ENCODE results near the gene PTPRN2. TPM values are rescaled to one million over a fixed set of nuclear protein-coding genes. Genes with fewer than 3 reads are reported as not detected.

The PTPRN2 gene
- total RNA-seq, 1 experiment from 2014 or later: 1.1 TPM

GRCh38 chr7:158397885-158398284 is 189.7 kb downstream of the PTPRN2 start:
- H3K36me3 ChIP-seq (ENCODE audit: control insufficient read depth, insufficient read depth, low read length): no peaks in the 10 kb centered on the region
- H3K4me3 ChIP-seq (ENCODE audit: low read depth in 2 of 2, low read length in 2 of 2): no peak overlapping the region
- no peaks in the 10 kb centered on the region for H3K27me3 ChIP-seq (ENCODE audit: control insufficient read depth, insufficient read depth, low read length)
- no peak for TF ChIP-seq TCF7L2 (IDR thresholded peaks at IDR 0.05; ENCODE audit: low read depth, low read length)
- no peak for TF ChIP-seq SIN3A (IDR thresholded peaks at IDR 0.05; ENCODE audit: borderline replicate concordance, insufficient read depth, low read depth, low read length)
- no peak for TF ChIP-seq CTCF (IDR thresholded peaks at IDR 0.05)
- no peak for TF ChIP-seq REST (IDR thresholded peaks at IDR 0.05; ENCODE audit: insufficient read depth in 1 of 2, low read depth in 2 of 2, low read length in 1 of 2)
- TF ChIP-seq POLR2AphosphoS5 (IDR thresholded peaks at IDR 0.05; ENCODE audit: low read depth, low read length): no peak
- no peak overlapping the region for H3K27ac ChIP-seq (ENCODE audit: low read length)
- no peak for ATAC-seq
- no peak for DNase-seq (ENCODE audit: low read depth, low spot score)
- intact Hi-C loops (cut with micrococcal nuclease; ENCODE audit: unreplicated experiment): no loop called here
- peaks cover 7% of the 10 kb centered on the region; the same call in 1 of the 2 replicates for H3K4me1 ChIP-seq (ENCODE audit: control insufficient read depth, insufficient read depth, low read length)
- no TSS peak for BruUV-seq (replicated peaks)
- ChIA-PET CTCF (no interaction called here), POLR2A (no interaction called here)
- in situ Hi-C loops (cut with HindIII; ENCODE audit: low pct_unique_long_range_greater_than_20kb, low sequenced_read_pairs): no loop called here
- H3K9me3 ChIP-seq (ENCODE audit: control insufficient read depth, insufficient read depth, low read depth, low read length): no peaks in the 10 kb centered on the region

DNA sequence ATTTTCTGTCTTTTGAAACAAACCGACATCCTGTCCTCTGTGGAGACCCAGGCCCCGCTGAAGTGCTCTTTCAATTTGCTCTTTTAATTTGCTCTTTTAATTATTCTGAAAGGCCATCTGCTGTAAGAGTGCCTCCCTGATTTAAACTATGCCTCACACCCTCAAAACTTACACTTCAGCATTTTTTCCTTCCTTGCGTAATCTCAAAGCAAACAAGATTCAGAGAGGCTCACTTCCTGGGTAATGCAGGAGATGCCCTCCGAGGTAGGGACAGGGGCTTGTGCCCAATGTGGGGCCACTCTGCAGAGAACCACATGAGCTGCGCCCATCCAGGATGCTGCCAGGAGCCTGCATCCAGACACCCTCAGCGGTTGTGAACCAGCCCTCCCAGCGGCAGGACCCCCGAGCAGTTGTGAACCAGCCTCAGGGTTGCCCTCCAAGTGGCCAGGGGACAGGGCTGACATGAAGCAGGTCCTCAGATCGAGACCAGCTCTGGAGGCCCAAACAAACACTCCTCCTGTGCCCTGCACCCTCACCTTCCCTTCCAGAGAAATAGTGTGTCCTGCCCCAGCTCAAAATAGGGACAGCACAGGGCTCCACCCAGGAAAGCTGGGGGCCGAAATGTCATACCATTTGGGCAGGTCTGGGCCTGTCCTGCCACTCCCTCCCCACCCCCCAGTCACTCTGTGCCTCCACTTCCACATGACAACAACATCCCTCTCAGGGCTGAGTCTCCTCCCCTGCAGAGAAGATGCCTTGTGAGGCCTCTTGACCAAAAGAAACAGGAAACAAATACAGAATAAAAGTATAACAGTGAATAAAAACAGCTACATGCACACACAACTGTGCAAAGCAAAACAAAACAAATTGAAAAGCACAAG is 190.4 kb downstream of the PTPRN2 start:
- POLR2A ChIA-PET: no interaction called here
- in situ Hi-C loops (cut with HindIII; ENCODE audit: low pct_unique_long_range_greater_than_20kb, low sequenced_read_pairs): no loop called here

More for the DNA sequence above, 190.4 kb downstream of the PTPRN2 start:
- no peaks in the 10 kb centered on the region for H3K36me3 ChIP-seq (ENCODE audit: control insufficient read depth, insufficient read depth, low read length)
- no peak for ATAC-seq
- H3K9me3 ChIP-seq (ENCODE audit: control insufficient read depth, insufficient read depth, low read depth, low read length): no peaks in the 10 kb centered on the region
- intact Hi-C loops (cut with micrococcal nuclease; ENCODE audit: unreplicated experiment): no loop called here
- CTCF ChIA-PET: no interaction called here
- peaks cover 7% of the 10 kb centered on the region; the same call in 1 of the 2 replicates for H3K4me1 ChIP-seq (ENCODE audit: control insufficient read depth, insufficient read depth, low read length)
- no peak for DNase-seq (ENCODE audit: low read depth, low spot score)
- H3K27me3 ChIP-seq (ENCODE audit: control insufficient read depth, insufficient read depth, low read length): no peaks in the 10 kb centered on the region
- BruUV-seq (replicated peaks): no TSS peak
- no peak overlapping the region for H3K4me3 ChIP-seq (ENCODE audit: low read depth in 2 of 2, low read length in 2 of 2)
- TF ChIP-seq CTCF (IDR thresholded peaks at IDR 0.05): no peak
- no peak for TF ChIP-seq TCF7L2 (IDR thresholded peaks at IDR 0.05; ENCODE audit: low read depth, low read length)
- no peak for TF ChIP-seq POLR2AphosphoS5 (IDR thresholded peaks at IDR 0.05; ENCODE audit: low read depth, low read length)
- no peak for TF ChIP-seq REST (IDR thresholded peaks at IDR 0.05; ENCODE audit: insufficient read depth in 1 of 2, low read depth in 2 of 2, low read length in 1 of 2)
- no peak for TF ChIP-seq SIN3A (IDR thresholded peaks at IDR 0.05; ENCODE audit: borderline replicate concordance, insufficient read depth, low read depth, low read length)
- H3K27ac ChIP-seq (ENCODE audit: low read length): no peak overlapping the region
